Mucosa of descending colon (tissue), 3 donors: ENCODE results near the gene CRABP2. TPM values are rescaled to one million over a fixed set of nuclear protein-coding genes. Genes with fewer than 3 reads are reported as not detected.

Experiments used
- ATAC-seq: fragments of 200-7000 bp; cut with Tn5 transposase; one replicate; pipeline ENCODE4 v1.9.1; 2020; ENCODE audit warnings: mild to moderate bottlenecking, moderate library complexity
- DNase-seq, 3 donors: peaks; one replicate each; pipeline ENCODE4 v3.0.0-alpha.2; 2020
- H3K36me3 ChIP-seq: fragments of 200-600 bp; one replicate; pipeline ENCODE4 v1.8.0; 2021; ENCODE audit warnings: low read depth, mild to moderate bottlenecking
- H3K4me1 ChIP-seq: fragments of 200-600 bp; one replicate; pipeline ENCODE4 v1.8.0; 2021; ENCODE audit warnings: low read depth, mild to moderate bottlenecking
- H3K4me3 ChIP-seq: fragments of 200-600 bp; one replicate; pipeline ENCODE4 v1.8.0; 2021; ENCODE audit warnings: mild to moderate bottlenecking
- H3K9me3 ChIP-seq: fragments of 200-600 bp; one replicate; pipeline ENCODE4 v1.8.0; 2021; ENCODE audit warnings: mild to moderate bottlenecking
- CTCF ChIP-seq: fragments of 200-600 bp; IDR thresholded peaks from one replicate; pipeline ENCODE4 v1.8.0; 2022; ENCODE audit warnings: antibody characterized with exemption, mild to moderate bottlenecking
- intact Hi-C, 2 donors: fragments of 100-400 bp; cut with DNase I in 1 of 2; cut with micrococcal nuclease in 1 of 2; formaldehyde crosslinking; loops; one replicate each; pipeline versions ENCODE4 v1.11.0 to v1.11.1; 2022; cut with DNase I, micrococcal nuclease
- total RNA-seq, 3 donors: library from RNA; stranded (reverse); fragmentation: NEBNext Ultra II Directional in 2 of 3; extraction: Animal tissue kit (Norgen Biotek cat#: 25700) in 2 of 3; gene quantifications; one replicate each; pipeline versions ENCODE4 v1.2.1 to v1.2.4, GENCODE V29; 2021 to 2023
- donor health status: DM: no; HTN: no; CAD: no; lungs with moderate emphysema.
- donor health status: DM: no; HTN: no; CAD: no.
- donor health status: DM: no; HTN: yes; CAD: no.

Gene CRABP2
- total RNA-seq, 3 donors from 2014 or later, result 0.38 to 2.2 (median 1.2) TPM

- ATAC-seq, result no peak
- intact Hi-C loops, result no loop called here
These were observed 42.7 kb downstream of the CRABP2 start for GRCh38 chr1:156662800-156663055.

GRCh38 chr1:156662005-156662799 is 43.2 kb downstream of the CRABP2 start:
- DNase-seq (peak in 1 of 3 donors; percentile 16), ATAC-seq (no peak)
- intact Hi-C loops, result no loop called here
- Histone ChIP-seq H3K4me3 (no peak overlapping the region), H3K36me3 (no peaks in the 10 kb centered on the region), H3K4me1 (peaks cover 57% of the 10 kb centered on the region), H3K9me3 (no peaks in the 10 kb centered on the region)
- no peak for TF ChIP-seq CTCF

More at GRCh38 chr1:156662800-156663055, 42.7 kb downstream of the CRABP2 start:
- no peak for TF ChIP-seq CTCF
- H3K4me1 ChIP-seq, result peaks cover 52% of the 10 kb centered on the region
- no peaks in the 10 kb centered on the region for H3K36me3 ChIP-seq
- DNase-seq, result no peak
- no peak overlapping the region for H3K4me3 ChIP-seq
- no peaks in the 10 kb centered on the region for H3K9me3 ChIP-seq

GRCh38 chr1:156660752-156661112 is 44.7 kb downstream of the CRABP2 start:
- Histone ChIP-seq H3K4me1 (peaks cover 64% of the 10 kb centered on the region), H3K4me3 (no peak overlapping the region), H3K9me3 (no peaks in the 10 kb centered on the region), H3K36me3 (no peaks in the 10 kb centered on the region)
- ATAC-seq (peak; percentile 1), DNase-seq (peak in 1 of 3 donors; percentile 37)
- no peak for TF ChIP-seq CTCF
- intact Hi-C loops, result no loop called here

- Histone ChIP-seq H3K4me1 (peaks cover 59% of the 10 kb centered on the region), H3K4me3 (no peak overlapping the region), H3K36me3 (no peaks in the 10 kb centered on the region), H3K9me3 (no peaks in the 10 kb centered on the region)
- TF ChIP-seq CTCF, result peak; percentile 99
- ATAC-seq (peak; percentile 88), DNase-seq (peak; percentile 94 to 96 (median 95))
- intact Hi-C loops, result loop anchor here in 1 of 2 donors (5.0 kb wide), 1 partner anchor 78 kb away; no protein-coding TSS in a partner anchor
These were observed 45.2 kb downstream of the CRABP2 start for GRCh38 chr1:156659988-156660751.

- DNase-seq (no peak), ATAC-seq (no peak)
- Histone ChIP-seq H3K9me3 (no peaks in the 10 kb centered on the region), H3K36me3 (no peaks in the 10 kb centered on the region), H3K4me1 (peaks cover 54% of the 10 kb centered on the region), H3K4me3 (no peak overlapping the region)
- intact Hi-C loops, result loop anchor here in 1 of 2 donors (5.0 kb wide), 1 partner anchor 77 kb away; no protein-coding TSS in a partner anchor
- TF ChIP-seq CTCF, result no peak
These were observed 45.8 kb downstream of the CRABP2 start for GRCh38 chr1:156659661-156659987.
